ENCODE results near the gene ATP10D. TPM values are rescaled to one million over a fixed set of nuclear protein-coding genes. Genes with fewer than 3 reads are reported as not detected.

The ATP10D gene
- total RNA-seq, 6 donors from 2014 or later: 13.7 to 27.6 (median 22.1) TPM

DNA sequence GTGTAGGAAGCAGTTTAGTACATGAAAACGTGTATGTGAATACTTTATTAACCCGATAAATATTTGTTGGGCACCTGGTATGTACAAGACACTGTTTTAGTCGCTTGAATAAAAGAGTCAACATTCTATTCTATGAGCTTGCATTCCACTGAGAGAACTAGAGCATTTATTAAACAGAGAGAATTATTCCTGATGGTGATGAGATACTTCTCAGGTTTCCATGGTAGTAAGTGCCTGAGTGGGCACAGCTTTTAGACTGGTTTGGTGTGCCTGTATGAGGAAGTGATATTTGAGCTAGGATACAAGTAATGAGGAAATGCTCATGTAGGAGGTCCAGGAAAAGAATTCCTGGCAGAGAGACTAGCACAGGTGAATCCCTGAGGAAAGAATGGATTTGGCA is 94.2 kb downstream of the ATP10D start:
- TF ChIP-seq EP300 (IDR thresholded peaks at IDR 0.05) (no peak), POLR2AphosphoS5 (IDR thresholded peaks at IDR 0.05) (no peak), POLR2A (IDR thresholded peaks at IDR 0.05) (no peak)
- TF ChIP-seq, protein P1, sequence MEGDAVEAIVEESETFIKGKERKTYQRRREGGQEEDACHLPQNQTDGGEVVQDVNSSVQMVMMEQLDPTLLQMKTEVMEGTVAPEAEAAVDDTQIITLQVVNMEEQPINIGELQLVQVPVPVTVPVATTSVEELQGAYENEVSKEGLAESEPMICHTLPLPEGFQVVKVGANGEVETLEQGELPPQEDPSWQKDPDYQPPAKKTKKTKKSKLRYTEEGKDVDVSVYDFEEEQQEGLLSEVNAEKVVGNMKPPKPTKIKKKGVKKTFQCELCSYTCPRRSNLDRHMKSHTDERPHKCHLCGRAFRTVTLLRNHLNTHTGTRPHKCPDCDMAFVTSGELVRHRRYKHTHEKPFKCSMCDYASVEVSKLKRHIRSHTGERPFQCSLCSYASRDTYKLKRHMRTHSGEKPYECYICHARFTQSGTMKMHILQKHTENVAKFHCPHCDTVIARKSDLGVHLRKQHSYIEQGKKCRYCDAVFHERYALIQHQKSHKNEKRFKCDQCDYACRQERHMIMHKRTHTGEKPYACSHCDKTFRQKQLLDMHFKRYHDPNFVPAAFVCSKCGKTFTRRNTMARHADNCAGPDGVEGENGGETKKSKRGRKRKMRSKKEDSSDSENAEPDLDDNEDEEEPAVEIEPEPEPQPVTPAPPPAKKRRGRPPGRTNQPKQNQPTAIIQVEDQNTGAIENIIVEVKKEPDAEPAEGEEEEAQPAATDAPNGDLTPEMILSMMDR (IDR thresholded peaks at IDR 0.05): no peak
- Histone ChIP-seq H3K27me3 (no peaks in the 10 kb centered on the region), H3K4me3 (no peak overlapping the region), H3K27ac (peak overlapping the region in 3 of 4 donors; percentile 28 to 86 (median 70)), H3K9me3 (no peaks in the 10 kb centered on the region), H3K4me1 (peaks cover 0 to 14% (median 7%) of the 10 kb centered on the region in 4 donors), H3K36me3 (peaks cover 0 to 73% (median 17%) of the 10 kb centered on the region in 4 donors)
- DNase-seq: no peak
- ATAC-seq (ENCODE audit: low FRiP score in 2 of 2): no peak
- WGBS, 2 donors: 78 to 87% methylated on average over 3 of the region's 3 CpGs

DNA sequence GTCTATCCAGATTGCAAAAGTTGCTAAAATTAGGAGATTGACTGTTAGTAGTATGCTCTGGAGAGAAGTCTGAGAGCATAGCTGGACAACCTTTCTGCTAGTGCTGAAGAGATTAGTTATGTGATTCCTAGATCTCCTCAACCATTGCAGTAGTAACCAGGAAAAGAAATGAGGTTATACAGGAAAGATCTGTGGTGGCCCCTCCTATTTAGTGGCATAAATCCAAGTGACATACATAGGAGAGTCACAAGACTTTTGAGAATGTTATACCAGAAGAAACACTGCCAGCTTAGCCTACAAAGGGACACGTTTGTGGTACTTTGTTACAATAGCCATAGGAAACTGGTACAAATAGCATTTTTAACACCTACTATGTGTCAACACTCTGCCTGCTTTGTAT is 105.2 kb downstream of the ATP10D start:
- TF ChIP-seq POLR2AphosphoS5 (IDR thresholded peaks at IDR 0.05) (no peak), POLR2A (IDR thresholded peaks at IDR 0.05) (no peak), EP300 (IDR thresholded peaks at IDR 0.05) (no peak)
- TF ChIP-seq, protein P1 (IDR thresholded peaks at IDR 0.05): no peak
- Histone ChIP-seq H3K36me3 (peaks cover 8 to 79% (median 41%) of the 10 kb centered on the region in 4 donors), H3K9me3 (peaks cover 0 to 8% (median 5%) of the 10 kb centered on the region in 4 donors), H3K4me1 (no peaks in the 10 kb centered on the region), H3K27ac (no peak overlapping the region), H3K4me3 (no peak overlapping the region), H3K27me3 (no peaks in the 10 kb centered on the region)
- ATAC-seq (ENCODE audit: low FRiP score in 2 of 2) (no peak), DNase-seq (no peak)
- WGBS, 2 donors: 0 to 96% methylated on average over 1 of the region's 1 CpG

DNA sequence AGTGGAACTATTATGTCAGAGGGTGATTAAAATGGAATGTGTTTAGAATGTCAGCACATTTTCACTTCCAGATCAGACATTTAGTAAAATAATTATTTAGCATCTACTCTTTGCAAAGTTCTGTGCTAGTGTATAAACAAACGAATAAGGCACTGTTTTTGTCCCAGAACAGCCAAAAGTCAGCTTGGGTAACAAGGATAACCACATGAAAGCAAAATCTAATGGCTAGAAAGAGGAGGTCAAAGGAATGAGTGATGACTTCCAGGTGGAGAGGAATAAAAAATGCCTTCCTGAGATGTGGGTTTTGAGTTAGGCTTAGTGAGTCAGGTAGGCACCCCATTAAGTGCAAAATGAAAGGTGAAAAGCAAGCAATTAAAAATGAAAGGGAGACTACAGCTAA is 112.6 kb downstream of the ATP10D start:
- 82 to 91% methylated on average over 1 of the region's 1 CpG for whole genome bisulfite sequencing, 2 donors
- Histone ChIP-seq H3K27me3 (no peaks in the 10 kb centered on the region), H3K4me1 (no peaks in the 10 kb centered on the region), H3K36me3 (peaks cover 0 to 5% (median 2%) of the 10 kb centered on the region in 4 donors), H3K4me3 (no peak overlapping the region), H3K27ac (no peak overlapping the region), H3K9me3 (no peaks in the 10 kb centered on the region)
- ATAC-seq (ENCODE audit: low FRiP score in 2 of 2): no peak
- no peak for DNase-seq
- no peak for TF ChIP-seq POLR2AphosphoS5 (IDR thresholded peaks at IDR 0.05)

DNA sequence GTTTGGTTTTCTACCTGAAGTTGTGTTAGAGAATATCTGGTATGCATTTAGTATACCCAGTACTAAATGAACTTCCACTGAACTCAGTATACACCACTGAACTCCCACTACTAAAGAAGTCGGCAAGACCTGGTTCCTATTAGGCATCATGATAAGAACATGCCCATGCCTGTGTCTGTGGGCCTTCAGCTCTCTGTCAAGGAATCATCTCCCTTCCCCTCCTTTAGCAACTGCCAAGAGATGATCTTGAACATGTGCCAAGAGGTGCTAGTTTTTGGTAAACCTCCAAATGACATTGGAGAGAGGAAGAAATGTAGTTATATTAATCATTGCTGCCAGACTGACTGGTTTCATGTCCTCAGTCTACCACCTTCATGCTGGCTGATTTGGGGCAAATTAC is 113.2 kb downstream of the ATP10D start:
- no peaks in the 10 kb centered on the region for H3K9me3 ChIP-seq
- no peak for ATAC-seq (ENCODE audit: low FRiP score in 2 of 2)
- WGBS, 2 donors: 86 to 94% methylated on average over 1 of the region's 1 CpG

DNA sequence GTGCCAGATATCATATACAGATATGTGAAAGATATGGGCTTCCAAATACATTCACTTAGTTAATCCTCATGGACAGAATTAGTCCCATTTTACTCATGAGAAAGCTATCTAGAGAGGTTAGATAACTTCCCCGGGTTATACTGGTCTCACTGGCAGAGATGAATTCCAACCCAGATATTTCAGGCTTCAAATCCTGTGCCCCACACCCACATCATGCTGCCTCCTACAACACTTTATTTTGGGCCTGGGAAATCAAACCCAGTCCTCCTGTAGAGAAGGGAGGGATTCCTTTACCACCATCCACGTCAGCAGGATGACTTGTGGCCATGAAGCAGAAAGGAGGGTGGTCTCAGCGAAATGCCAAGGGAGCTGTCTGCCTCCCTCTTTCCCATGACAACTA is 113.8 kb downstream of the ATP10D start:
- Histone ChIP-seq H3K36me3 (peaks cover 0 to 4% (median 0%) of the 10 kb centered on the region in 4 donors), H3K27me3 (no peaks in the 10 kb centered on the region), H3K4me3 (no peak overlapping the region), H3K4me1 (no peaks in the 10 kb centered on the region), H3K9me3 (no peaks in the 10 kb centered on the region), H3K27ac (no peak overlapping the region)
- TF ChIP-seq, protein P1 (IDR thresholded peaks at IDR 0.05): no peak
- no peak for ATAC-seq (ENCODE audit: low FRiP score in 2 of 2)
- 93% methylated on average over 3 of the region's 3 CpGs for WGBS, 2 donors
- no peak for DNase-seq

More for the DNA sequence above, 113.2 kb downstream of the ATP10D start:
- Histone ChIP-seq H3K4me1 (no peaks in the 10 kb centered on the region), H3K27me3 (no peaks in the 10 kb centered on the region), H3K27ac (no peak overlapping the region), H3K4me3 (no peak overlapping the region), H3K36me3 (peaks cover 0 to 4% (median 0%) of the 10 kb centered on the region in 4 donors)
- TF ChIP-seq EP300 (IDR thresholded peaks at IDR 0.05) (no peak), POLR2AphosphoS5 (IDR thresholded peaks at IDR 0.05) (no peak), POLR2A (IDR thresholded peaks at IDR 0.05) (no peak)
- TF ChIP-seq, protein P1 (IDR thresholded peaks at IDR 0.05): no peak
- no peak for DNase-seq

Measured in upper lobe of left lung (tissue), 6 donors.